Measurements from ENCODE around the gene NOX3.
"Not testable (repeated sequence)": the region's sequence is repeated elsewhere in the genome, so short reads cannot be mapped to it uniquely, and the experiment has no call there.

Gene NOX3

DNA sequence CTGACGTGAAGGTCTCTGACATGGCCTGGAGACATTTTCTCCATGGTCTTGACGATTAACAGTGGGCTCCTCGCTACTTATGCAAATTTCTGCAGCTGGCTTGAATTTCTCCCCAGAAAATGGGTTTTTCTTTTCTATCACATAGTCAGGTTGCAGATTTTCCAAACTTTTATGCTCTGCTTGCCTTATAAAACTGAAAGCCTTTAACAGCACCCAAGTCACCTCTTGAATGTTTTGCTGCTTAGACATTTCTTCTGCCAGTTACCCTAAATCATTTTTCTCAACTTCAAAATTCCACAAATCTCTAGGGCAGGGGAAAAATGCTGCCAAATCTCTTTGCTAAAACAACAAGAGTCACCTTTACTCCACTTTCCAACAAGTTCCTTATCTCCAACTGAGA lies 12.9 kb upstream of the NOX3 start:
- not testable (repeated sequence) for DNase-seq

DNA sequence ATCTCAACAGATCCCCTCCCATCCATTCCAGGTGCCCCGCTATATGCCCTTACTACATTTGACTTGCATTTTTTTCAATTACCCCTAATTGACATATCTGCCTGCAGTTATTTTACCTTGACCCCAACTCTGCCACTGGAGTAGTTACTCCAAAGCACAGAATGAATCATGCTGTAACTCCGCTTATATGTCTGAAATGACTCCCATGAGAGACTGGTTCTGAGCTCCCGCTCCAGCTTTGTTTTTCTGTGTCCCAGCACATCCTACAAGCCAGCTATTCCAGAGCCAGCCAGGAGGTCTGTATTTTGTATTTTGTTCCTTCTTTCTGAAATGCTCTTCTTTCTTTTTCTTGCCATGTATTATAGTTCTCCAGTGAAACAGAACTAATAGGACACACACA lies 10.9 kb upstream of the NOX3 start:
- DNase-seq: no peak

DNA sequence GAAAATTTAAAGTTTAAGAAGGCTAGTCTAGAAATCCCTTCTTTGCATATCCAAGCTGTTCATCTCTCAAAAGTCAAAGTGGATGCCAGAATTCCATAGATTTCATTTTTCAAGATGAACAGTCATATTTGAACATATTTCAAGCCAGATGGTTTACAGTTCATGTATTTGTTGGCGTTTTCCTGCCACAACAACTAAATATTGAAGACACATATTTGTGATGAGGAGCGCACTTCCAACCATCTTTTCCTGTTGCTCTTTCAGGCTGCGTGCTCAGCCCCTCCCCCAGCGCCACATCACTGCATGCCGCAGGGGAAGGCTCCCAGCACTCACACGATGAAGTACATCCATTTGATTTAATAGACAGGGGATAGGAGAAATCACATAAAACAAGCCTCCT lies 5.9 kb upstream of the NOX3 start:
- no peak for DNase-seq

DNA sequence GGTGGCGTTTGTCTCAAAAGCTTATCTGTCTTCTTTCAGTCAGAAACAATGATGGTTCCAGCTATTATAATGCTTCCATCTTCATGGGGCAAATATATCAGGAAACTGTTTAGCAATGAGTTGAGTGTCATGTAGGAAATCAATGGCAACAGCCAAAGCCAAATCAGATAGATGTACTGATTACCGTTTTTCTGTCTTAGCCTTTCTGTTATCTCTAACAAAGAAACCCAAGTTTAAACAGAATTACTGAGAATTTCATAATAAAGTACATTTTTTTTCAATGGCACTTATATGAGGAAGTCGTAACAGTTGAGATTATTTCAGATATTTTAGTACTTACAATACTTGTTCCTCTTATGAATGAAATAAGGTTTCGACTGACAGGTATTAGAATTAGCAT lies 1.2 kb downstream of the NOX3 start:
- no peak for DNase-seq

DNA sequence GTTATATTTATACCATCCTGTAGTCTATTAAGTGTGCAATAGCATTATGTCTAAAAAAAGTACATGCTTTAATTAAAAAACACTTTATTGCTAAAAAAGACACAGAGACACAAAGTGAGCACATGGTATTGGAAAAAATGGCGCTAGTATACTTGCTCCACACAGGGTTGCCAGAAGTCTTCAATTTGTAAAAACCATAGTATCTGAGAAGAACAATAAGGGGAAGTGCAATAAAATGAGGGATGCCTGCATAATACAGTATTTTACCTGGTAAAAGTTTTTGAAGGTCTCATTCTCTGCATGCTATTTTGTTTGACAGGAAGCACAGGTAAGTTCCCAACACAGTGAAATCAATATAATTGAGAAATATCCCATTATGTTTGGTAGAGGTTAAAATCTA lies 1.6 kb downstream of the NOX3 start:
- no peak for DNase-seq

DNA sequence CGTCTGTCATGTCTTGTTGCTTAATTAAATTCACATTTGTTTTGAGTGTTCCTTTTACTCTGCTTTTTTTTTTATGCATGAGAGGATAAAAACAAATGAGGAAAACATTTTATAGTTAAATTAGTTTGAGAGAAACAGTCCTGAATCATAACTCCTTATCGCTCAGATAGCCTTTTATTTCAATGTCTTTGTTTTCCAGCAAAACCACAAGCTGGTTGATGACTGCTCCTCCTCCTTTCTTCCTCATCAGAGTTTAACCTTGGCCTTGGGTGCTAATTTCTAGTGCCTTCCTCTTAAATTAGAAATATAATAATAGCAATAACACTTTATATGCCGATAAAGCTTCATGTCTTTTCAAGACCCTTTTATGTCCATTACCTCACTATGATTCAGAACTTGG lies 3.1 kb downstream of the NOX3 start:
- DNase-seq: no peak

DNA sequence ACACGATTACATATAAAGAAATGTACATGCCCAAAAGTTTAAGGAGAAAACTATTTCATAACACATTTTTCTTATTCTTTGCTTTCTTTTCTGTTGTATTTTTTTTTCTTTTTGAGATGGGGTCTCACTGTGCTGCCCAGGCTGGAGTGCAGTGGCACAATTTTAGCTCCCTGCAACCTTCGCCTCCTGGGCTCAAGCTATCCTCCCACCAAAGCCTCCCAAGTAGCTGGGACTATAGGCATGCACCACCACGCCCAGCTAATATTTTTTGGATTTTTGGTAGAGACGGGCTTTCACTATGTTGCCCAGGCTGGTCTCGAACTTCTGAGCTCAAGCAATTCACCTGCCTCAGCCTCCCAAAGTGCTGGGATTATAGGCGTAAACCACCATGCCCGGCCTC lies 4.1 kb downstream of the NOX3 start:
- not testable (repeated sequence) for DNase-seq

DNA sequence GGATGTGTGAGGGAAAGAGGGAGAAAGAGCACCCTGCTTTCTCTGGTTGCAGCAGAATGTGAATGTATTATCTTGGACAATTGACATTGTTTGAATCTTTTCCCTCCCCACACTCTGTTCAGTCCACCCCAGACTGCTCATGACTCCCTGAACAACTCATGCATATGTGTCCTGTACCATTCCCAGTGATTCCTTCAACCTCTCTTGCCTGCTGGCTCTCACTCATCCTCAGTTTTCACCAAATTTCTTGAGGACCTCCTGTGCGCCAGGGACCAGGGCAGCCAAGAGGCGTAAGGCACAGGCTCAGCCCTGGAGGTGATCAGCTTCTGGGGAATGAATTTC lies 5.4 kb downstream of the NOX3 start:
- DNase-seq: no peak

DNA sequence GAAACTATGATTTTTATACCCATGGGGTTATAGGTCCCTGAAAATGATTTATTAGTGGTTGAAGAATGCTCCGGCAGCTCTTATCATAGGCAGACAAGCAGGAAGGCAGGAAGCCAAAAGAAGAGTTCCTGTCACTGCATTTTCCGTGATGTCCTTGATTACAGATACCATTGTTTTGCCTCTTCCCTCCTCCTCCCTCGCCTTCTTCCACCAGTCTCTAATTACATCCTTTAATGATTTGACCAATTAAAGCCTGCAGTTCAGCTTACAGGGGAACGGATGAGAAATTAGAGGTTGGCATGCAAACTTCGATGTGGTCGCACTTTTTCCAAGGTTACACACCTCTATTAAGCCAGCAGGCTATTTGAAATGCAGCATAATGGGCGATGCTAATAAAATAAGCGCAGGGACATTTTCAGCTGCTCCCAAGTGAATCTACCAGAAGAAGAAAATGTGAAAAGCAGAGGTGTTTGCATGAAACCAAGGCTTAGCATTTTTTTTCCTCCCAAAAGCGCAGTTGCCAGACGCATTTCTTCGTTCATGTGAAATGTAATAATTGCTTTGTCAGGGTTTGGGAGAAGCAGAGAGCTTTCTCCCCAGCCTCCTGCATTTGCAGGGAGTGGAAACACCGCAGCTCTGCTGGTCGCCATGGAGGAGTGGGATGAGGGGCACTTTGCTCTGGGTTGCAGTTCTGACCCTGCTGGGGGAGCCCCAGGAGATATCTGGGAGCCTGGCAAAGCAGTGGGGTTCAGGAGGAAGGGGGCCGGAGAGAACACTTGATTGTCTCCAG lies 6.0 kb downstream of the NOX3 start:
- DNase-seq: peak; percentile 86

DNA sequence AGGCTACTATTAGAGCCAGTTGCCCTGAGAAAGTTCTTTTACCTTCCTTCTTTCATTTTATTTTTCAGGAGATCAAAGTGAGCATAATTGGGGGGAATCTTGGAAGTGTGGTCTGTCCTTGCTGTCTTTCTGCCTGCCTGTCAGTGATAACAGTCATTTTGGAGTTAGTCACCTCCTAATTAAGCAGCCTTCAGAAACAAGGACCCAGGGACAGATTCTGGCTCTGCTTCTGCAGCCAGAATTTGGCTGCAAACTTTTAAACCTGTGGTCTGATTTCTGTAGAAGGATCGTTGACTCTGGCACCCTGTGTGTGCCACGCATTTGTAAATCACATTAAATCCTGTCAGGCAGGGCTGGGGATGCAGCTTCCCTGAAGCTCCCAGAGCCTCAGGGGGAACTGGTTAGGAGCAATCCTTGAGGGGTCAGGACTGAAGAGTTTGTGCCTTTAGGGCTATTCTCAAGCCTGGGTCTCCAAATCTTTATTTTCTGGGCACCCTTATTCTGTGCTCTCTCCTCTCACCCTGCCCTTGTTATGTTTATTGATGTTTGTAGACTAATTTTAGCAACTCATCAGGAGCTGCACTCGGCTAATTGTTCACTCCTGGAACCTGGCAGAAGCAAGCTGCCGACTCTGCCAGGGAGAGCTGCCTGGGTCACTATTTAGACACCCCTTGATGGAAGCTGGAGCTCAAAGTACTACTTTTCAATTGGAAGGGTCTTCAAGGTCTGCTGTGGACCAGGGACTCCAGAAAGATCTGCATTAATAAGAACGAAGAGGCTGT lies 6.8 kb downstream of the NOX3 start:
- peak; percentile 86 for DNase-seq

DNA sequence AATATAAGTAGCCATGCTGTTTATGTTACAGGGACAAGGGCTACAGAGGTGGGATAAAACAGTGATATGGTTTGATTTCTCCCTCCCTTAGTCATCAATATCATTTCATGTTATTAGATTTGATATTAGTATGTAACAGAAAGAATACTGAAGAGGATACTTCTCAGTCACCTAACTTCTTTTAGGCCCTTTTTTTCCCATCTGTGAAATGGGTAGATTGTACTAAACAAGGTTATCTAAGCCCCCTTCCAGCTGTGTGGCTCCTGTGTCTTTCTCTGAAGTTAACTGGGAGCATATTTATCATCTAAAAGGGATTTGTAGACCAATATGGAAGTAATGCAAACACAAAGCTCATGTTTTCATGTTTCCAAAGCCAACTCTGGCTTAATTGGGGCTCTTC lies 7.7 kb downstream of the NOX3 start:
- no peak for DNase-seq

DNA sequence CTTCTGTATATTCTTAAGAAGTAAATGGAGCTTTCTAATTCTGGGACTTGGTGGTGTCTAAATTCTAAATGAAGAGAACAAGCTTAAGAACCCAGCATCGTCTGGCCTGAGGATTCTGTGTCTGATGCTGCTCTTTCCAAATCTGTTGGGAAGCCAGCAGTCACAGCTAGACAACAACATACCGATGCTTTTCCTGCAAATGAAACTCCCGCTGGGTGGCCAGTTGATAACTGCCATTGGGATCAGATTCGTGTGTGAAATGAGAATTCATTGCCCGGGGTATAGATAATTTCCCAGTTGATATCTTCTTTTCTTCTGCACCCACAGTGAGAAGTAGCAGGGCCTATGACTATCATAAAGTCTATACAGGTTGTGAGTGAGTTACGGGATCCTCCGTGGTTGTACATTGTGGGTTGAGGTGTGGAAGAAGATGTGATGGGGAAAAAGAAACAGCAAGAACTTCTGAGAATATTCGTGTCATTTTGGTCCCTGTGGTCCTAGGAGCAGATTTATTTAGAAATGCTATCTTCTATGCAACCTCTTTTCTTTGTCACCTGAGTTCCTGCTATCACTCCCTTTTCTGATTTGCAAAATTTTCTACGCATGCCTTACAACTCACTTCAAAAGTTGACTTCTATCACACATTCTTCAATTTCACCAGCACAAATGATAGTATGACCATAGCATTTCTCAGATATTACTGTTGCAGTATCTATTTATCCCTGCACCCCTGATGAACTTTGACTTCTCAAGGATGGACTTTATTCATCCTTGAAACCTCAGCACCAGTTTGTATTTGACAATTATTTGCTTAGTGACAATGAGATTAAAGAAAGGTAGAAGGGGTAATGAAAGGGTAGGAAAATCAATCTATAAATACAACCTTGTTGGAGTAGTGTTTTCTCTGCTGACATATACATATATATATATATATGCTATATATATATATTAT lies 10.4 kb downstream of the NOX3 start:
- DNase-seq: no peak

DNA sequence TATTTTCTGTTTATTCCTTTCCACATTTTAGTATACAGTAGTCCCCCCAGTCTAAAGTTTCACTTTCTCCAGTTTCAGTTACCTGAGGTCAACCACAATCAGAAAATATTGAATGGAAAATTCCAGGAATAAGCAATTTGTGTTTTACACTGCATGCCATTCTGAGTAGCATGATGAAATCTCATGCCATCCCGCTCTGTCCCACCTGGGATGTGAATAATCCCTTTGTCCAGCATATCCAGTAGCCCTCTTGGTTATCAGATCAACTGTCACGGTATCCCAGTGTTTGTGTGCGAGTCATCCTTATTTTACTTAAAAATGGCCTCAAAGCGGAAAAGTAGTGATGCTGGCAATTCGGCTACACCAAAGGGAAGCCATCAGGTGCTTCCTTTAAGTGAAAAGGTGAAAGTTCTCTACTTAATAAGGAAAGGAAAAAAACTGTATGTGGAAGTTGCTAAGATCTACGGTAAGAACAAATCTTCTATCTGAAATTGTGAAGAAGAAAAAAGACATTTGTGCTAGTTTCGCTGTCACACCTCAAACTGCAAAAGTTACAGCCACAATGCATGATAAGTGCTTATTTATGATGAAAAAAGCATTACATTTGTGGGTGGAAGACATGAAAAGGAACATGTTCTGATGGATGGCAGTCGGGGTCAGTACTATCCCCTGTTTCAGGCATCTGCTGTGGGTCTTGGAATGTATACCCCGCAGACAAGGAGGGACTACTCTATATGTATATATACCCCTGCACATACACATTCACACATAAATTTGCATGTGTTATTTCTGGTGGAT lies 11.3 kb downstream of the NOX3 start:
- DNase-seq: no peak

DNA sequence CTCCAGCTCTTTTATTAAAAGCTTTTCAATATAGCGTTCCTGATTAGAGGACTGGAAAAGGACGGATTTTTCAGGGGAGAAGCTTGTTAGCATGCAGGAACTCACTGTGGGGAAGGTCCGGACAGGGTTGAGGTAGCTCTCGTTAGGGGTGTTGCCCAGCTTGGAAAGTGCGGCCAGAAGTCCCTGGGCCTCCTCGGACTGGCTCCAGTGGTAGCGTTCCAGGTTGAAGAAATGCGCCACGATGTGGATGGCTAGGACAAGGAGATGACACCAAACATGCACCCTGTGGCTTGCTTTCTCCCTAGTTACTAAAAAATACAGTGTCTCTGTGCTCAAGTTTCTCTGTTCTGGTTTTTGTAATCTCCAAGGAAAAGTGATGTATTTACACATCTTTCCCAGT lies 12.5 kb downstream of the NOX3 start:
- no peak for DNase-seq

DNA sequence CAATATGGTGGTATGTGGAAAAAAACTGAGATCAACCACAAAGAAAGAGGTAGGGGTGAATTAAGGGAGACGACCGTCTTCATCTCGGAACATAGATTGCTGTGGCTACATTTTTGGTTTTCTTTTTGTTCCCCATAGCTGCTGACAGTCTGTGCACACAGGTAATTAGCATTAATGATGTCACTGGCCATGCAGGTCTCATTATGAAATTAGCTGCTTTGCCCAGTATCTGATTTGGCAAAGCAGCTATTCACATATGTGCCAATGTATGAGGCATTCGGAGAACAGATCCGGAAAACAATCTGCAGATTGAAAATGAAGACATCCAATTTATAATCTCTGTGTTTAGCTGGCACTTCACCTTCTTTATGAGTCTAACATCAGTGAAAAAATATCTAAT lies 13.1 kb downstream of the NOX3 start:
- no peak for DNase-seq

DNA sequence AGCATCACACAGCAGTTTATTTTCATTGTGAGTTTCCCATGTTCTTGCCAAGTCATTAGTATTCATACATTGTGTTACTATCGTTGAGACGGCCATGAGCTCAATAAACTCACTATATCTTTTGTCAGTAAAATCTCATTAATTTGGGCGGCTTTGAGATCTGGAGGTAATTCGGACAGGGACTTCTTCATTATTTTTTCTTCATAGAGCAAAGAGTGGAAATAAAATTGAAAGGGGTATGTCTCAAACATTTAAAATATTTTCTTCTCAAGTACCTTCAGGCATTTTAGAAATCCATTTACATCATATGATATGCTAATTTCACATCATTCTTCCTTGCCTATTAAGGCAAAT lies 14.6 kb downstream of the NOX3 start:
- DNase-seq: no peak

DNA sequence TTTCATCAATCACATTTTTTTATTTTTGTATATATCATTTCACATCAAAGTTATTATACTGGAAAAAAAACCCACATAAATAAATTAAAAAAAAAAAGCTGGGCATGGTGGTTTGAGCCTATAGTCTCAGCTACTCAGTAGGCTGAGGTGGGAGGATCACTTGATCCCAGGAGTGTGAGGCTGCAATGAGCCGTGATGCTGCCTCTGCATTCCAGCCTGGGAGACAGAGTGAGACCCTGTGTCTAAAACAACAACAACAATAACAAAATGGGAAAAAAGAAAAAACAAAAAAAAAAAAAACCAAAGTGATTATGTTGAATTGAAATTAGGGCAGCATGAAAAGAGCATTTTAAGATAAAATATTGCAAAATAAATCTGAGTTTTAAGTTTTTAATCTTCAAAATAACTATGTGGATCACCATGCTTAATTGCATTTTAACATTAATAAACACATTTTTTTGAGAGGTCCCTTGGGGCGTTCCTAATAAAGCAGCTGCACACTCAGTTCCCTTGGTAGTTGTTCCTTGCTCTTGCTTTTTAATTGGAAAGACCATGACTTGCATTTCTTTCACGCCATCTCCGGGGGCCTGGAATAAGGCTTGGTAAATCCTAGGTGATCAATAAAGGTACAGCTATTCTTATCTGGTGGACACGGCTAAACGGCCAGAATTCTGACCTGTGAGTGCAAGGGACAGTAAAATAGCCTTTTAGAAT lies 15.1 kb downstream of the NOX3 start:
- DNase-seq: no peak

DNA sequence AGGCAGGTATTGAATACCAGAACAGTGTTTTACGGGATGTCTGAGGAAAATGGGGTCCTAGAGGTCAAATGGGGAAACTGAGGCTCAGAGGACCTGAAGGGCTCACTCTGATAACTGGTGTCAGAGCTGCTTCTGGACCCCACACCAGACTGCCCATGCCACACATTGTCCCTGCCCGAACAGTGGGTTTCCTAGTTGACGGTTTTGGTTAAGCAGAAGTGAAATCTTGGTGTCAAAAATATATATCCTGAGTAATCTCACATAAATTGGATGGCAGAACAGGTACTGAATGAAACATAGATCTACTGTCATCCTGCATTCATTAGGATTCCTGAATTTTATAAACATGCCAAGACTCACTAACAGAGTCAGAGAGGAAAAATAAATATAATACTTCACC lies 16.3 kb downstream of the NOX3 start:
- no peak for DNase-seq

DNA sequence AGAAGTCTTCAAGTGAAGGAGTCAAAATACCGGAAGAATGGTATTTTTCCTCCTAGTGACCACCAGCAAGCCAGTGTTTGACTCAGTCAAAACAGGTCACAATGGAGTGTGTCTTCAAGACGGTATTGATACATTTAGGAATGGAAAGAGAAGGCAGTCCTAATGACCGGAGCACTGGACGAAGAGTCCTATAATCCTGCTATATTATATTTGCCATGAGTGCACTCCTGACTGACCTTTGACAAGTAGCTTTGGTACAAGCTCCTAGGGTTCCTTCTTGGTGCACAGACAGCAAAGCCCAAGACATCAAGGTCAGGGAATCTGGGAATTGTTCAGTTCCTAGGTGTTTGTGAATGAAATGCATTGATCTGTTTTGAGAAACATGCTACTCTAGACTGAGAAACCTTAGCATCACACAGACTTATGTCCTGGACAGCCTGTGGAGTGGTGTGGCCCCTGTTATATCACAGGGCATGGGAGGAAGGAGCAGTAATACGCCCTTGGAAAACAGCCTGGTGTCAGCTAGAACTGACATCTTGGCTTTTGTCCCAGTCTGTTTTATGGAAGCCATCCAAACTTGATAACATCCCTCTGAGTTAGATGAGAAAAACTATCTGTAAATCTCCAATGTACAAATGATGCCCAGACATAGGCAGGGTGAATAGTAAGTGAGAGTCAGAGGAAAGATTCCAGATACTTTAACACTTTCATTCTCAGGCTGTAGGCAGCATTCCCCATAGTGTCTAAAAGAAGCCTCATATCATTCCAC lies 18.5 kb downstream of the NOX3 start:
- peak; percentile 73 for DNase-seq

DNA sequence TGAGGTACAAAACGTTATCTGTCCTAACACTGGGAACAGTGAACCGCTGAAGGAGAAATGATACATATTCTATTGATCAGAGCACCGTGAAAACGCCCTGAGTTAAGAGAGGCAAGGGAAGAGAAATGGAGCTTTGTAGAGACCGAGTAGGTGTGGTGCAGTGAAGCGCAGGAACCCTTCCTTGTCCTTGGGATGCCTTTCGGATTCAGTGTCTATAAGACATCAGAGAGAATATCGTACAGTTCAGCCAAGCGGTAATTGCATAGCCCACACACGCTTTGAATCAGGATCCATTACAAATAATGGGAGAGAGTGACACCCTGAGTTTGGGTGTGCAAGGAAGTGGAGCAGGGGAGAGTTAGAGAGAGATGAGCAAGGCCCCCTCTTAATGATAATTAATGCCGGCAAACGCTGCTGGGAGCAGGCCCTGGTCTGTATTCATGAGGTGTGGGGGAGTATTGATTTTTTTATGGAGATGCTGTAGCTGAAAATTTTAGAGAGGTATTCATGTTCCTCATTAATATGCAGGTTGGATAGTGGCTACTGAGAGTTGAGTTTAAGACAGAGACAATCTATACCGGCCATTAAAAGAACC lies 20.7 kb downstream of the NOX3 start:
- peak; percentile 6 for DNase-seq

DNA sequence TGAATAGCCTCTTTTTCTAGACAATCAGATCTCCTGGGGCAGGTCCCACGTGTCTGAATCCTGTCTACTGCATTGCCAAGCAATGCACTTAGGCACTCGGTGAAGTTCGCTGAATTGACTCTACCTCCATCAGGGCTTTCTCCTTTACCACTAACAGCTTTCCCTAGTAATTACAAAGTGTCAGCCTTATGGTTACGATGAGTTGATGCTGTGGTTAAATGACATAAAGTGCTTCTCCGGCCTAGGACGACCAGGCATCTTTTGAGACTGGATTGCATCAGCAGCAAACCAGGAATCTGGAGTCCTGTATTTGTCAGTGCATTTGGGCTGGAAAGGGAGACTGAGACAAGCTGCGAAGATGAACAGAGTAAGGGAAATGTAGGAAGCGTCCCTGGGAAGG lies 21.5 kb downstream of the NOX3 start:
- DNase-seq: no peak

All from NCI-H1092 treated with DMSO at 0.1 percent for 48 hours (cell line).